Stimulated activated CD4-positive, alpha-beta T cell treated with anti-CD3 and anti-CD28 coated beads, Interleukin-4, amount 100 ng/mL, for 4 hours (primary cell): ENCODE measurements around the gene FAM168A.
"Not testable (repeated sequence)": the region's sequence is repeated elsewhere in the genome, so short reads cannot be mapped to it uniquely, and the experiment has no call there.

Source experiments
- DNase-seq, 2 experiments: peaks; one replicate each; pipeline ENCODE4 v3.0.0-alpha.2; 2020

Gene FAM168A

GRCh38 chr11:73465023-73465675 lies 132.8 kb downstream of the FAM168A start:
- no peak for DNase-seq

GRCh38 chr11:73464347-73464746 lies 133.6 kb downstream of the FAM168A start:
- DNase-seq = no peak

DNA sequence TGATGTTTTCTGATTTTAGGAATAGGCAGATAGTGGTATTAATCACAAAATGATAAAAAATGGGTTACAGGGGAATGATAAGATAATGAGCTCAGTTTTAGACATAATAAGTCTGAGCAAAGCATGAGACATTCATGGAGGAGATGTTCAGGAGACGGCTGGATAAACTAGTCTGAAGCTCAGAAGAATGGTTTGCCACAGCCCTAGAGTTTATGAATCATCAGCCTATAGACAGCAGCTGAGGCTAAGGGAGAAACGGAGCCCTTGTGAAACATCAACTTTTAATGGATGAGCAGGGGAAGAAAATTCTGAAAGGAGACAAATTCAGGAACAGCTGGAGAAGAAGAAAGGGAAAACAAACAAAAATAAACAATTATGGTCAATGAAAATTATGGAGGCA lies 134.6 kb downstream of the FAM168A start:
- DNase-seq = no peak

DNA sequence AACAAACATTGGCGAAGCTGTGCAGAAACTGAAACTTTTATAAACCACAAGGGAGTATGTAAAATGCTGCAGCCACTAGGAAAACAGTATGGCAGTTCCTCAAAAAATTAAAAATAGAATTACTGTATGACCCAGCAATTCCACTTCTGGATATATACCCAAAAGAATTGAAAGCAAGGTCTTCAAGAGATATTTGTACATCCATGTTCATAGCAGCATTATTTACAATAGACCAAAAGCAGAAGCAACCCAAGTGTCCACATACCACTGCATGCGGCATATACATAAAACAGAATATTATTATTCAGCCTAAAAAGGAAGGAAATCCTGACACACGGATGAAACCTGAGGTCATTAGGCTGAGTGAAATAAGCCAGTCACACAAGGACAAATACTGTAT lies 135.9 kb downstream of the FAM168A start:
- no peak for DNase-seq

- DNase-seq = no peak
Observed at GRCh38 chr11:73461335-73461840, 136.5 kb downstream of the FAM168A start.

GRCh38 chr11:73458201-73458600 lies 139.7 kb downstream of the FAM168A start:
- DNase-seq = no peak

DNA sequence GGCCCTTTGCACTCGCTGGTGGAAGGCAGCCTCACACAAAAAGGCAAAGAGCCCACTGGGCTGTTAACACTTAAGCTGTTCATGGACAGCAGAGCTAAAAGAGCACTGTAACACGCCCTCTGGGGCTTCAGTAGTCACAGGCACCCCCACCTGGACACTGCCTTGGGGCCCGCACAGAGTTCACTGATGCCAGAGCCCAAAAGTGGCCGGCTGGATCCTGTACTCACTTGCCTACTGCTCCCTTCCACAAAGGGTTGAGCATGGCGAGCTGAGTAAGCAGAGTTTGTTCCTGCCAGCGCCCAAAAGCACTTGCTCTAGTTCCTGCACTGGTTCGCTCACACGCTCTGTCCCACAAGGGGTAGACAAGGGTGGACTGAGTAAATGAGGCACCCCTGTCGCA lies 142.9 kb downstream of the FAM168A start:
- no peak for DNase-seq

DNA sequence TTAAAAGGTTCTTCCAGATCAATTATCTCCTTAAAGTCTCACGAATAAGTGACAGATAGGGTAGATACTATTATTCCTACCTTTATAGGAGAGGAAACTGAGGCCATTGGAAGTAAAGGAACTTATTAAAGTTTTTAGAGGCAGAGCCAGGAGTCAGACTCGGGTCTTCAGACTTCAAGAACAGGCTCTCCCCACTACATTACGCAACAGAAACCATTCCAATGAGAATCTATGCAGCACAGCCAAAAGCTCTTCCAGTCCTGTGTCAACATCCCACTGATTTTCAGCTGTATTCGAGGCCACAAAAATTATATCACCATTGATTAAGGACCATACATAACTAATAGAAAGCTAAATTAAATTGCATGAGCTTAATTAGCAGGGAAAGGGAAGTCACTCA lies 144.3 kb downstream of the FAM168A start:
- DNase-seq = no peak

DNA sequence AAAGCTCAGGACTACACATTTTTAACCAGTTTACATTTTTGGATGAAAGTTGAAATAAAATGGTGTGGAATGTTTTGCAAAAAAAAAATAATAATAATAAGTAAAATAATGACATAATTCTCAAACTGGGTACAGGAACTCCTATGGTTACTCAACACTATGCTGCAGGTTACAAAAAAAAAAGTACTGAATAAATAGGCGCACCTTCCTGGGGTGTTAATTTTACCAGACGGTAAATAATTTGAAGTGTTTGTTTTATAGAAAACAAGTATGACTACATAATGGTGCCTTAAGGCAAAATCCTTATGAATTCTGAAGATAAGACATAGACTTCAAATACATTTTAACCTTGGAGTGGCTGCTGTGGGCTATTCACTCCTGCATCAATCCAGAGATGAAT lies 145.2 kb downstream of the FAM168A start:
- no peak for DNase-seq

DNA sequence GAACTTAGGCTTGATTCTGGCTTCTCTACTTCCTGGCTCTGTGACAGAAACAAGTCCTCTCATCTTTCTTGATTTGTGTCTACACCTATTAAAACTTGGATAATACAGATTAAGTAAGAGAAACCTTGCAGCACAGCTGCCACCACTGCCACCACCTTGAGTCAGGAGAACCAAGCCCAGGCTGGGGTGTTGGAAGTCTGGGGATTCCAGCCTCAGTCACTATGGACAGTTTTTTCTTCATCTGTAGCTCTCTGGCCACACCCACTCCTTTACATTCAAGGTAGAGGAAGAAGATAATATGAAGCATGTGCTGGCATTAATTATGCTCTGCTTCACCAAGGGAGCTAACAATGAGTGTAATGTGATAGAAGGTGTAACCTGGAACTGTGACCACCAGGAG lies 146.0 kb downstream of the FAM168A start:
- DNase-seq = no peak

DNA sequence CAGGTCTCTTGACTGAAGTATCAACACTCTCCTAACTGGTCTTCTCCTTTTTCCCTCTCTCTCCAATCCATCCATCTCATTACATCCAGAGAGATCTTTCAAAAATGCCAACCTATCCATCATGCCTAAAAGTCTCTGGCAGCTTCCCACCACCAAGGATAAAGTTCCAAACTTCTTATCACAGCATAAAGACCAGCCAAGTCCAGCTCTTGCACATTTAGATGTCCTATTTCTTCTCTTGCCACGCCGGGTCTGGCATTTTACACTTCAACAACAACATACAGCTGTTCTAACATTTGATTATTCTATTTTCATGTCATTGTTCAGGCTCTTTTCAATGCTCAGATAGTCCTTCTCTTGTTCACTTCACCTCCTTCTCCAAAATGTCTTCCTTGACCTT lies 151.1 kb downstream of the FAM168A start:
- no peak for DNase-seq

DNA sequence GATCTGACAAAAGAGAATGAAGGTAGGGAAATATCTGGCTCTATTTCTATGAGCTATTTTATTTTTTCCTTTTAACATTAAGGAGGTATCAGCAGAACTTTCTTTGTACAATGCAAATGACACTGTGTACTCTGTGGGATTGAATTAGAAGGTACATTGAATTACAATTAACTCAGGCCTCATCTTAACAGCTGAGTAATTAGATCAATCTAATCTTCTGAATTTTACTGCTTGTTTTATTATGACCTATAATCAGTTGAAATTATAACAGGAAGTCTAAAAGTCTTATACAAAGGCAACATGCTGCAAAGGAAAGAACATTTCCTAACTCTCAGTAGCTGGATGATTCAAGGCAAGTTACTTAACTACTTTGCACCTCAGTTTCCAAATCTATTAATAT lies 151.9 kb downstream of the FAM168A start:
- no peak for DNase-seq

- no peak for DNase-seq
Observed at GRCh38 chr11:73439002-73439843, 158.7 kb downstream of the FAM168A start.

DNA sequence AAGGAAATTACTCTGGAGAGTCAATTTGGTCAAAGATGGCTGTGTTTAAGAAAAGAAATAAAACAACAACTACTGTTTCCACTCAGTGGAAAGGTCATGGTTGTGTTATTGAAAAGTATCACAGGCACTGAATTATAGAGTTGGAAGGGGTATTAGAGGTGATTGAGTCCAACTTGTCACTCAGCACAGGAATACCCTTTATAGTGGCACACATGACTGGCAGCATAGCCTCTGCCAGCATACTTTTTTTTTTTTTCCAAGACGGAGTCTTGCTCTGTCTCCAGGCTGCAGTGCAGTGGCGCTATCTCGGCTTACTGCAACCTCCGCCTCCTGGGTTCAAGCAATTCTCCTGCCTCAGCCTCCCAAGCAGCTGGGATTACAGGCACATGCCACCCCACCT lies 161.1 kb downstream of the FAM168A start:
- not testable (repeated sequence) for DNase-seq

DNA sequence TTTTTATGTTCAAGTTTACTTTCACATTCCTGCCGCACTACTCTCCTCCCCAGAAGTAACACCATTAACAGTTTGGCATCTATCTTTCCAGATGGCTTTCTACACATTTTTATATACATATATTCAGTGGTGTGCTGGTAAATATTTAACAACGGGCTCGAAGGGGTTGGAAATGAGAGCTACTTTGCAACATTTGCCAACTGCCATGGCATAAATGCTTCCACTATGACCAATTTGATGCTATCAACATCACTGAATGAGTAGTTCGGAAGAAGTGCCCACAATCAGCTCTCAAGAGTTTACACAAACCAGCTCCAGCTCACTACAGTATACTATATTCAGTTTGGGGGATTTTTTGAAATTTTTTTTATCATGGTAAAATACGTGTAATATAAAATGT lies 166.5 kb downstream of the FAM168A start:
- DNase-seq = no peak

- no peak for DNase-seq
Observed at GRCh38 chr11:73430326-73430725, 167.6 kb downstream of the FAM168A start.

DNA sequence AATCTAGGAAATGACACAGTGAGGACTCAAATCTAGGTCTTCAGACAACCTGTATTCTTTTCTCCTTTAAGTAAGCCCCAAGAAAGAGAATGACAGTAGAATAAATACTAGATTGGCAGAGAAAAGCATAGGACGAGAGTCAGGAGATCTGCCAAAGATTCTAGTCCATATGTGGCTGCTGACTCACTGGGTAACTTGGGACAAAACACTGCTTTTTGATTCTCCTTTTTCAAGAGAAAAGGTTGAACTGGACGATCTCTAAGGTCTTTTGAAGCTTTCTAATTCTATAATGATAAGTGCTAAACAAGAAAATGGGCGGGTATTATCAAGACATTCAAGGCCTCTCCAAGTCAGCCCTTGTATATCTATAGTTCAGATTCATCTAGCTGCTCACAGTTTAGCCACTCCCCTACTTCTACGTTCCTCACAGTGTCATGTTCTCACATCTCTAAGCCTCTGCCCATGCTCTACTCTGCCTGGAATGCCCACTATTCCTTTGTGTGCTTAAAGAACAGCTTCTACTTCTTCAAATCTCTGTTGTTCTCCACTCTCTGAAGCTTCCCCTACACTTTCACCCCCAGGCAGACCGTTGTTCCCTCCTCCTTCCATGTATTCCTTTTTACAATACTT lies 168.7 kb downstream of the FAM168A start:
- DNase-seq = no peak

GRCh38 chr11:73428699-73429098 lies 169.2 kb downstream of the FAM168A start:
- no peak for DNase-seq

DNA sequence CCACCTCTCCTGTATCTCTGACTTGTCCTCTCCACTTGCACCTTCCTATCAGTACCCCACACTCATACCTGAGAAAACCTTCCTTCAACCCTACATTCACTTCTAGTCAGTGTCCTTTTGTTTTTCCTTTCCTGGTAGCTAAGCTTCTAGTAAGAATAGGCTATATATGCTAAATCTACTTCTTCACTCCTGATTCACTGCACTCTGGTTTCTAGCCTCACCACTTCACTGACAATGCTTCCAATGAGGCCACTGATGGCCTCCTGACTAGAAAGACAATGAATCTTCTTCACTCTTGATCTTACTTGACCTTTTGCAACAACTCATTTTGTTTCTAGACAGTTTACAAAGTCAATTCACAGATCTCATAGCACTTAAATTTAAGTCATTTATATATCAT lies 169.7 kb downstream of the FAM168A start:
- DNase-seq = no peak

DNA sequence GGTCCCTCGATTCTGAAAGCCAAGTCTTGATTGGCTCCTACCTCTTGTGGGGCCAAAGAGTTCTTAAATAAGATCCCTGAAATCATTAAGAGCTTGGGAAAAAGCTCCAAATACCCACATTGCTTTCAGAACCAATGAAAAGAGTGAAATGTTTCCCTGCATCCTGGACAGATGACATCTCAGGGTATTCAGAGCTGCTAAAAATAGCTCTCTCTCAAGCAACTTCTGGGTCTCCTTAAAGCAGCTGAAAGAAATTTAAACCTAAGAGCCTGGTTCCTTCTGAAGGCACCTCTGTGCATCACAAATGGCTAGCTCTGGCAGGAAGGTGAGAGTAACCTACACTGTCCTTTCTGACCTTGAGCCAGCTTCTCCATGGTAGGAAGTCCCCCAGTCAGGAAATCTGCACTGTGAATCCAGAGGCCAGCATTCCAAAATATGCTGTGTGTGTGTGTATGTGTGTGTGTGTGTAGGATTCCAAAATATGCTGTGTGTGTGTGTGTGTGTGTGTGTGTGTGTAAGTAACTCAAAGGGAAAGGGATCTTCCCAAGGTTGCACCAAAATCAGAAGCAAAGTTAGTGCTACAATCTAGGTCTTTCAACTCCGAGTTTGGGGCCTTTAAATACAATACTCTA lies 171.6 kb downstream of the FAM168A start:
- DNase-seq = no peak

GRCh38 chr11:73425108-73425507 lies 172.8 kb downstream of the FAM168A start:
- DNase-seq = no peak

GRCh38 chr11:73423506-73423905 lies 174.4 kb downstream of the FAM168A start:
- DNase-seq = no peak

DNA sequence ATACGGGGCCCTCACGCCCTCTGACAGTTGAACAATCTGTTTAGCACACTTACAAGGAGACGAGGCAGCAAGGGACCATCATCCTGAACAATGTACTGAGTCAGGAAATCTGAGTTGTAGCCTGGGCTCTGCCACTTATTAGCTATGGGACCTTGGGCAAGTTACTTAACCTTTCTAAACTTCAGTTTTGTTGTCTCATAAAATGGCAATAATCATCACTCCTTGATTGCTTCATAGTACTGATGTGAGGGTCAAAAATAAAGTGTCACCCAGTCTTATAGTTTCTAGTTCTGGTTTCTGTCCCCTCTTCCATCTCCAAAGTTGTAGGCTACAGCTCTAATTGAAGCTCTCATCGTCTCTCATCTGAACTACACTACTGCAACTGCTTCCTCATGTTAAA lies 175.0 kb downstream of the FAM168A start:
- DNase-seq = no peak
